Adrenal gland (tissue), 5 donors: Measurements from ENCODE around the gene IL4R.

Experiments
- POLR2A ChIP-seq, 2 donors: fragments of 450-650 bp; IDR thresholded peaks; one replicate each; pipeline ENCODE4 v1.6.1; 2017; ENCODE audit warnings: antibody characterized with exemption in 2 of 2, mild to moderate bottlenecking in 2 of 2, moderate library complexity in 1 of 2
- TF ChIP-seq, protein P1 (sequence below), 6 experiments: fragments of 450-650 bp in 4 of 6; fragments of 200-600 bp in 2 of 6; sonication (generic) in 1 of 6; IDR thresholded peaks; 1 replicate in 5 of 6; 2 replicates in 1 of 6; pipeline versions ENCODE4 v1.5.1 to v1.8.0; 2016 to 2021; ENCODE audit warnings: antibody characterized with exemption in 6 of 6, mild to moderate bottlenecking in 2 of 6, moderate library complexity in 1 of 6
- donor health status: DM: no; HTN: no; CAD: no.

DNA sequence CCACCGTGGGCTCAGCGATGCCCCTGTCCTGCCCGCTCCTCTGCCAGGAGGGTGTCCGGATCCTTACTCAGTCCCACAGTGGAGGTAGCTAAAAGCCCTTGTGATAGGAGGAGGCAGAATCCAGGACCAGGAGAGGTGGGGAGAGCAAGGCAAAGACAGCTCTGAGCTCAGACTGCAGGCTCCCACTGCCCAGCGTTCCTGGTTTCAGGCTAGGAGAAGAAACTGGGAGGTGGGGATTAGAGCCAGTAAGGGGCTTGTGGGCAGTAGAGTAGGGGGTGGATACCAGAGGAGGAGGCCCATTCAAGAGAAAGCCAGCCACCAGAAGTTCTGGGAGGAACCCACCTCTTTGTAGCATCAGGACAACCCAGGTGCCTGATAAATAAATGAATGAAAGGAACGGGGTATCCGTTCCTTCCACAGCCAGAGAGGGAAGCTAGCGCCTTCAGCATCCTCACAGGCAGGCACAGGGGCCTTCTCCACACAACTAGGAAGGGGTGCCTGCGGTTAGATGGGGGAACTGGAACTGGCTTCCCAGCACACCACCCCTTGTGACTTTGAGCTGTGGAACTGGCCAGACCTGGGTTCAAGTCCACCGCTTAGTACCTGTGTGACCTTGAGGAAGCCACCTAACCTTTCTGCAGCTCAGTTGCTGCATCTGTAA, 90.5 kb downstream of the IL4R start:
- TF ChIP-seq, protein P1, sequence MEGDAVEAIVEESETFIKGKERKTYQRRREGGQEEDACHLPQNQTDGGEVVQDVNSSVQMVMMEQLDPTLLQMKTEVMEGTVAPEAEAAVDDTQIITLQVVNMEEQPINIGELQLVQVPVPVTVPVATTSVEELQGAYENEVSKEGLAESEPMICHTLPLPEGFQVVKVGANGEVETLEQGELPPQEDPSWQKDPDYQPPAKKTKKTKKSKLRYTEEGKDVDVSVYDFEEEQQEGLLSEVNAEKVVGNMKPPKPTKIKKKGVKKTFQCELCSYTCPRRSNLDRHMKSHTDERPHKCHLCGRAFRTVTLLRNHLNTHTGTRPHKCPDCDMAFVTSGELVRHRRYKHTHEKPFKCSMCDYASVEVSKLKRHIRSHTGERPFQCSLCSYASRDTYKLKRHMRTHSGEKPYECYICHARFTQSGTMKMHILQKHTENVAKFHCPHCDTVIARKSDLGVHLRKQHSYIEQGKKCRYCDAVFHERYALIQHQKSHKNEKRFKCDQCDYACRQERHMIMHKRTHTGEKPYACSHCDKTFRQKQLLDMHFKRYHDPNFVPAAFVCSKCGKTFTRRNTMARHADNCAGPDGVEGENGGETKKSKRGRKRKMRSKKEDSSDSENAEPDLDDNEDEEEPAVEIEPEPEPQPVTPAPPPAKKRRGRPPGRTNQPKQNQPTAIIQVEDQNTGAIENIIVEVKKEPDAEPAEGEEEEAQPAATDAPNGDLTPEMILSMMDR (IDR thresholded peaks at IDR 0.05), result no peak
- no peak for TF ChIP-seq POLR2A (IDR thresholded peaks at IDR 0.05)
